ENCODE data around the gene ZNF98. TPM values are rescaled to one million over a fixed set of nuclear protein-coding genes. Genes with fewer than 3 reads are reported as not detected.

Gene ZNF98
- polyA plus RNA-seq, 2 of the 4 experiments (the other 2 are of a cell fraction), result not detected

DNA sequence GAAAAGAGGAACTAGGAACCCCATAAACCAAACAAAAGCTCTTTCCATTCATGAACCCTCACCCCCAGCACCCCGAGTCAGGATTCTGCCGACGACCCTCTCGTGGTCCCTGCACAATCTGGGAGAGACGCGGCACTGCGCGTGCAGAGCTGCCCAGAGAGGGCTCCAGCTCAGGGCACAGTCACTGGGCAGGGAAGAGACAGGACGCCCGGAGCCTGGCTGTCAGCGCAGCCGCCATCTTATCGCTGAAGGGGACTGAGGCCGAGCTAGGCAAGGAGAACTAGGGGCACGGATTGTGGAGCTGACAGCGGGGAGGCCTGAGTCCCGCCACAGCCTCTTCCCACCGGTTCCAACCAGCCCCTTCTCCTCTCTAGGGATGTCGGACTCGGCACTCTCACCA, 349 bp downstream of the ZNF98 start (continued):
- no peak for TF ChIP-seq ELK1 (IDR thresholded peaks at IDR 0.05; ENCODE audit: low read depth, low read length)
- TF ChIP-seq, protein P1, sequence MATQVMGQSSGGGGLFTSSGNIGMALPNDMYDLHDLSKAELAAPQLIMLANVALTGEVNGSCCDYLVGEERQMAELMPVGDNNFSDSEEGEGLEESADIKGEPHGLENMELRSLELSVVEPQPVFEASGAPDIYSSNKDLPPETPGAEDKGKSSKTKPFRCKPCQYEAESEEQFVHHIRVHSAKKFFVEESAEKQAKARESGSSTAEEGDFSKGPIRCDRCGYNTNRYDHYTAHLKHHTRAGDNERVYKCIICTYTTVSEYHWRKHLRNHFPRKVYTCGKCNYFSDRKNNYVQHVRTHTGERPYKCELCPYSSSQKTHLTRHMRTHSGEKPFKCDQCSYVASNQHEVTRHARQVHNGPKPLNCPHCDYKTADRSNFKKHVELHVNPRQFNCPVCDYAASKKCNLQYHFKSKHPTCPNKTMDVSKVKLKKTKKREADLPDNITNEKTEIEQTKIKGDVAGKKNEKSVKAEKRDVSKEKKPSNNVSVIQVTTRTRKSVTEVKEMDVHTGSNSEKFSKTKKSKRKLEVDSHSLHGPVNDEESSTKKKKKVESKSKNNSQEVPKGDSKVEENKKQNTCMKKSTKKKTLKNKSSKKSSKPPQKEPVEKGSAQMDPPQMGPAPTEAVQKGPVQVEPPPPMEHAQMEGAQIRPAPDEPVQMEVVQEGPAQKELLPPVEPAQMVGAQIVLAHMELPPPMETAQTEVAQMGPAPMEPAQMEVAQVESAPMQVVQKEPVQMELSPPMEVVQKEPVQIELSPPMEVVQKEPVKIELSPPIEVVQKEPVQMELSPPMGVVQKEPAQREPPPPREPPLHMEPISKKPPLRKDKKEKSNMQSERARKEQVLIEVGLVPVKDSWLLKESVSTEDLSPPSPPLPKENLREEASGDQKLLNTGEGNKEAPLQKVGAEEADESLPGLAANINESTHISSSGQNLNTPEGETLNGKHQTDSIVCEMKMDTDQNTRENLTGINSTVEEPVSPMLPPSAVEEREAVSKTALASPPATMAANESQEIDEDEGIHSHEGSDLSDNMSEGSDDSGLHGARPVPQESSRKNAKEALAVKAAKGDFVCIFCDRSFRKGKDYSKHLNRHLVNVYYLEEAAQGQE (IDR thresholded peaks at IDR 0.05), result no peak

DNA sequence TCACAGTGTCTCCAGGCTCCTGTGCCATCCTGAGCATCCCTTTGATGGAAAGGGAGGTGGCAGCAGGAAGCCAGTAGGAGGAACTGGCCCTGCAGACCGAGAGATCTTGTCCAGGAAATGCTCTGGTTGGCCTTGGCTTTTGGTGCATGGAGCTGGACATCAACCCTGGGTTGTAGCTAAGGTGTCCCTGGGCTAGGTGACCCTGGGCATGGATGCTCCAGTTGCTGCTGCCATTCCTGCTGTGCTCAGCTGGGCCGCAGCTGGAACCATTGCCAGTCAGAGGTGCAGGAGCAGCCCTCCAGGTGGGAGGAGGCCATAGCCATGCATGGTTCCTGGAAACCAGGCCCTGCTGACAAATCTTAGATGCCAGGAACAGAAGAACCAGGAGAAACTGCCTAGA, 67.5 kb downstream of the ZNF98 start:
- no peak for DNase-seq (ENCODE audit: low read depth in 1 of 2, low spot score in 1 of 2)
- Histone ChIP-seq H3K4me1 (no peaks in the 10 kb centered on the region), H3K9me3 (peaks cover 32% of the 10 kb centered on the region; the same call in 2 of the 3 replicates), H3K27ac (no peak overlapping the region), H3K4me3 (no peak overlapping the region), H3K4me2 (no peak overlapping the region)
- TF ChIP-seq RCOR1 (IDR thresholded peaks at IDR 0.05; ENCODE audit: low read depth, low read length), result no peak
- no peak for TF ChIP-seq ATOH8 (CRISPR knock-in tag; IDR thresholded peaks at IDR 0.05; ENCODE audit: low read depth)
- TF ChIP-seq CBX8 (IDR thresholded peaks at IDR 0.05), result no peak
- TF ChIP-seq HOXB5 (CRISPR knock-in tag; IDR thresholded peaks at IDR 0.05), result no peak
- TF ChIP-seq KDM1A (IDR thresholded peaks at IDR 0.05; ENCODE audit: low read depth), result no peak
- no peak for TF ChIP-seq FOSL2 (IDR thresholded peaks at IDR 0.05)
- no peak for TF ChIP-seq FOSL2 (CRISPR knock-in tag; IDR thresholded peaks at IDR 0.05)
- TF ChIP-seq HOXB13 (CRISPR knock-in tag; IDR thresholded peaks at IDR 0.05; ENCODE audit: low read depth), result no peak
- no peak for TF ChIP-seq TP53 (CRISPR knock-in tag; IDR thresholded peaks at IDR 0.05)
- TF ChIP-seq ELK1 (IDR thresholded peaks at IDR 0.05; ENCODE audit: low read depth, low read length), result no peak
- no peak for TF ChIP-seq MAZ (IDR thresholded peaks at IDR 0.05; ENCODE audit: borderline replicate concordance, low read depth, low read length)
- TF ChIP-seq EHMT2 (IDR thresholded peaks at IDR 0.05; ENCODE audit: low read depth), result no peak
- TF ChIP-seq, protein P2, sequence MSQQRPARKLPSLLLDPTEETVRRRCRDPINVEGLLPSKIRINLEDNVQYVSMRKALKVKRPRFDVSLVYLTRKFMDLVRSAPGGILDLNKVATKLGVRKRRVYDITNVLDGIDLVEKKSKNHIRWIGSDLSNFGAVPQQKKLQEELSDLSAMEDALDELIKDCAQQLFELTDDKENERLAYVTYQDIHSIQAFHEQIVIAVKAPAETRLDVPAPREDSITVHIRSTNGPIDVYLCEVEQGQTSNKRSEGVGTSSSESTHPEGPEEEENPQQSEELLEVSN (IDR thresholded peaks at IDR 0.05; ENCODE audit: borderline replicate concordance, low read depth), result no peak
- TF ChIP-seq MAX (IDR thresholded peaks at IDR 0.05), result no peak
- no peak for TF ChIP-seq NR3C1 (IDR thresholded peaks at IDR 0.05)
- POLR2A ChIA-PET, result no interaction called here
- ATAC-seq, result no peak
- CTCF ChIA-PET, result no interaction called here
- no peak for FAIRE-seq
- WGBS (ENCODE audit: missing lambda C conversion rate), result 0% methylated on average over 2 of the region's 2 CpGs

Small RNA genes lying within 50 kb of the gene (small RNA-seq; reads per million reads assigned to genes)
- 0 reads per million in 6 experiments for gene AC011494.1

Other genes starting within 250 kb of the ZNF98 start
- not detected in 2 replicates for gene ZNF676, start 225.4 kb downstream of the ZNF98 start, polyA plus RNA-seq (2011; rRNA removed)
- not detected in 3 replicates for gene ZNF676, start 225.4 kb downstream of the ZNF98 start, polyA plus RNA-seq (2017; fragmentation: RNase III; extraction: RNeasy Plus Mini Kit Qiagen cat#74134 plus additional on column Dnase treatment)
- gene ZNF729, start 135.9 kb downstream of the ZNF98 start, polyA plus RNA-seq (2011; rRNA removed), result not detected in 2 replicates
- gene ZNF729, start 135.9 kb downstream of the ZNF98 start, polyA plus RNA-seq (2017; fragmentation: RNase III; extraction: RNeasy Plus Mini Kit Qiagen cat#74134 plus additional on column Dnase treatment), result not detected in 3 replicates
- not detected in 2 replicates for gene ZNF492, start 212.0 kb upstream of the ZNF98 start, polyA plus RNA-seq (2011; rRNA removed)
- not detected in 3 replicates for gene ZNF492, start 212.0 kb upstream of the ZNF98 start, polyA plus RNA-seq (2017; fragmentation: RNase III; extraction: RNeasy Plus Mini Kit Qiagen cat#74134 plus additional on column Dnase treatment)

Measured in A549 (cell line).